ENCODE measurements around the gene UNC119B.

UNC119B gene

GRCh38 chr12:120705618-120706017, 4.6 kb upstream of the UNC119B start:
- Histone ChIP-seq H3K4me1 (ENCODE audit: insufficient read depth, low read length) (peaks cover 5% of the 10 kb centered on the region; the same call in 1 of the 2 replicates), H3K27ac (ENCODE audit: low read depth, low read length) (no peak overlapping the region), H3K27me3 (ENCODE audit: insufficient read depth, low read length) (no peaks in the 10 kb centered on the region), H3K9ac (ENCODE audit: low read depth, low read length) (no peak overlapping the region), H3K36me3 (ENCODE audit: insufficient read depth, low read length) (peaks cover 39% of the 10 kb centered on the region), H3K4me3 (ENCODE audit: low read length) (no peak overlapping the region), H3K9me3 (ENCODE audit: insufficient read depth, low read depth, low read length) (no peaks in the 10 kb centered on the region)
- no CpG with 5 or more reads among the region's 1 CpG for WGBS

GRCh38 chr12:120706029-120706428, 4.2 kb upstream of the UNC119B start:
- 75% methylated on average over 5 of the region's 5 CpGs for WGBS
- Histone ChIP-seq H3K27me3 (ENCODE audit: insufficient read depth, low read length) (no peaks in the 10 kb centered on the region), H3K9me3 (ENCODE audit: insufficient read depth, low read depth, low read length) (no peaks in the 10 kb centered on the region), H3K36me3 (ENCODE audit: insufficient read depth, low read length) (peaks cover 35% of the 10 kb centered on the region), H3K4me1 (ENCODE audit: insufficient read depth, low read length) (peaks cover 5% of the 10 kb centered on the region; the same call in 1 of the 2 replicates), H3K27ac (ENCODE audit: low read depth, low read length) (no peak overlapping the region), H3K9ac (ENCODE audit: low read depth, low read length) (no peak overlapping the region), H3K4me3 (ENCODE audit: low read length) (no peak overlapping the region)

DNA sequence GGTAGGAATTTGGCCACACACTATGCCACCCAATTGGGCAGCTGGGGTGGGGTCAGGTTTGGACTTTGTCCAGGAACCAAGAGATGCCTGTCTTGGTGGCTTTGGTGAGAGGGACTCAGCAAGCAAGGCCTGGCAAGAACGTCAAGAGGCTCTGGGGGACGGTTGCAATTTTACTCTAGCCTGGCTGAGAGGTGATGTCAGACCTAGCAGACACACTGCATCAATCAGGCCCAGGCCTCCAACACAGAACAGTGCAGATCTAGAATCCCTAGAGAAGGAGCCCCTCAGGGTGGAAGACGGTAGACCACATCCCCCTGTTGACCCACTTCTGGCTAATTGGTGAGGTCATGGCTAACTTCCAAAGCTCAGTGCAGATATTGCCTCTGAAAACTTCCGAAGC, 1.6 kb upstream of the UNC119B start:
- Histone ChIP-seq H3K9me3 (ENCODE audit: insufficient read depth, low read depth, low read length) (no peaks in the 10 kb centered on the region), H3K36me3 (ENCODE audit: insufficient read depth, low read length) (peaks cover 21% of the 10 kb centered on the region), H3K9ac (ENCODE audit: low read depth, low read length) (no peak overlapping the region), H3K27ac (ENCODE audit: low read depth, low read length) (no peak overlapping the region), H3K27me3 (ENCODE audit: insufficient read depth, low read length) (no peaks in the 10 kb centered on the region), H3K4me3 (ENCODE audit: low read length) (no peak overlapping the region), H3K4me1 (ENCODE audit: insufficient read depth, low read length) (peaks cover 14% of the 10 kb centered on the region; the same call in 1 of the 2 replicates)
- WGBS: 94% methylated on average over 4 of the region's 4 CpGs

DNA sequence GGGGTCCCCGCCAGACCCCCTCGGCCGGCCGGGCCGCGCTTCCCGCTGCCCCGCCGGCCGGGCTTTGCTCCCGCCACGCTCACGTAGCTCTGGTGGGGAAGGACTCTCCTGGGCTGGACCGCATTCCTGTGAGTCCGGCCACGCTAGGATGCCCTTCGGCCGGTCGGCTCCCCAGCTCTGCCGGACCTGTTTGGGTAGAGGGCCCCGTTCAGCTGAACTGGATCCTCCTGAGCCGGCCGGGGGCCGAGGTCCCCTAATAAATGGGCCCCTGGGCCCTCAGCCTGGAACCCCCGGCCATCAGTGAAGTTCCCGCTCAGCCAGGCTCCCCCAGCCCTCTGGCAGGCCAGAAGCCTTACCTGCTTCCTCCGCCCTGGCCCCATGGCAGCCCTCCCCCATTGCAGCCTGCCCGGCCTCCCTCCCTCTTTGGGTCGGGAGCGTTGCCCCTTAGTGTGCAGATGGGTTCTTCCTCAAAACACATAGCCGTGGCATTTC, 593 bp downstream of the UNC119B start:
- WGBS: under 1% methylated on average over 31 of the region's 31 CpGs
- Histone ChIP-seq H3K4me1 (ENCODE audit: insufficient read depth, low read length) (peaks cover 14% of the 10 kb centered on the region; the same call in 1 of the 2 replicates), H3K36me3 (ENCODE audit: insufficient read depth, low read length) (peaks cover 29% of the 10 kb centered on the region), H3K4me3 (ENCODE audit: low read length) (peak overlapping the region; percentile 94), H3K27me3 (ENCODE audit: insufficient read depth, low read length) (no peaks in the 10 kb centered on the region), H3K9ac (ENCODE audit: low read depth, low read length) (peak overlapping the region; percentile 93), H3K9me3 (ENCODE audit: insufficient read depth, low read depth, low read length) (no peaks in the 10 kb centered on the region), H3K27ac (ENCODE audit: low read depth, low read length) (peak overlapping the region; percentile 66)

- Histone ChIP-seq H3K9me3 (ENCODE audit: insufficient read depth, low read depth, low read length) (no peaks in the 10 kb centered on the region), H3K4me1 (ENCODE audit: insufficient read depth, low read length) (peaks cover 14% of the 10 kb centered on the region; the same call in 1 of the 2 replicates), H3K4me3 (ENCODE audit: low read length) (peak overlapping the region; percentile 94), H3K27me3 (ENCODE audit: insufficient read depth, low read length) (no peaks in the 10 kb centered on the region), H3K9ac (ENCODE audit: low read depth, low read length) (peak overlapping the region; percentile 93), H3K27ac (ENCODE audit: low read depth, low read length) (no peak overlapping the region), H3K36me3 (ENCODE audit: insufficient read depth, low read length) (peaks cover 35% of the 10 kb centered on the region)
- 43% methylated on average over 6 of the region's 6 CpGs for WGBS
These were observed 1.2 kb downstream of the UNC119B start for GRCh38 chr12:120711411-120711810.

DNA sequence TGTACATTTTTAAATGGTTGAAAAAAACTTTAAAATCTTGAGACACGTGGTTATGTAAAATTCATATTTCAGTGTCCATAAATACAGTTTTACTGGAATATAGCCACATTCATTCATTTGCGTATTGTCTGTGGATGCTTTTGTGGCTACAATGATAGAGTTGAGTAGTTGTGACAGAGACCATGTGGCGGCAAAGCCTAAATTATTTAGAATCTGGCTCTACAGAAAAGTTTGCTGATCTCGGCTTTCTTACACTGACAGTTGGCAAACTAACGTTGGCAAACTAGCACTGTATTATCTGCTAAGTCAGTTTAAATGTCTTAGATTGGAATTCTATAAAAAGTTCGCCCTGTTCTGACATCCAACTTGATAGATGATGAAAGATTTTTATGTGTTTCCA, 2.4 kb downstream of the UNC119B start:
- Histone ChIP-seq H3K4me3 (ENCODE audit: low read length) (no peak overlapping the region), H3K36me3 (ENCODE audit: insufficient read depth, low read length) (peaks cover 44% of the 10 kb centered on the region), H3K9me3 (ENCODE audit: insufficient read depth, low read depth, low read length) (no peaks in the 10 kb centered on the region), H3K4me1 (ENCODE audit: insufficient read depth, low read length) (peaks cover 14% of the 10 kb centered on the region; the same call in 1 of the 2 replicates), H3K27me3 (ENCODE audit: insufficient read depth, low read length) (no peaks in the 10 kb centered on the region), H3K27ac (ENCODE audit: low read depth, low read length) (no peak overlapping the region), H3K9ac (ENCODE audit: low read depth, low read length) (no peak overlapping the region)
- 90% methylated on average over 5 of the region's 6 CpGs for WGBS

GRCh38 chr12:120713861-120714482, 3.7 kb downstream of the UNC119B start:
- 45% methylated on average over 4 of the region's 4 CpGs for WGBS
- no peaks in the 10 kb centered on the region for H3K27me3 ChIP-seq (ENCODE audit: insufficient read depth, low read length)
- H3K27ac ChIP-seq (ENCODE audit: low read depth, low read length): no peak overlapping the region
- H3K36me3 ChIP-seq (ENCODE audit: insufficient read depth, low read length): peaks cover 56% of the 10 kb centered on the region
- H3K4me1 ChIP-seq (ENCODE audit: insufficient read depth, low read length): peaks cover 14% of the 10 kb centered on the region; the same call in 1 of the 2 replicates
- H3K9ac ChIP-seq (ENCODE audit: low read depth, low read length): no peak overlapping the region
- H3K4me3 ChIP-seq (ENCODE audit: low read length): no peak overlapping the region
- H3K9me3 ChIP-seq (ENCODE audit: insufficient read depth, low read depth, low read length): no peaks in the 10 kb centered on the region

- Histone ChIP-seq H3K36me3 (ENCODE audit: insufficient read depth, low read length) (peaks cover 92% of the 10 kb centered on the region), H3K27ac (ENCODE audit: low read depth, low read length) (no peak overlapping the region), H3K9me3 (ENCODE audit: insufficient read depth, low read depth, low read length) (no peaks in the 10 kb centered on the region)
These were observed 7.8 kb downstream of the UNC119B start for GRCh38 chr12:120718055-120718454.

DNA sequence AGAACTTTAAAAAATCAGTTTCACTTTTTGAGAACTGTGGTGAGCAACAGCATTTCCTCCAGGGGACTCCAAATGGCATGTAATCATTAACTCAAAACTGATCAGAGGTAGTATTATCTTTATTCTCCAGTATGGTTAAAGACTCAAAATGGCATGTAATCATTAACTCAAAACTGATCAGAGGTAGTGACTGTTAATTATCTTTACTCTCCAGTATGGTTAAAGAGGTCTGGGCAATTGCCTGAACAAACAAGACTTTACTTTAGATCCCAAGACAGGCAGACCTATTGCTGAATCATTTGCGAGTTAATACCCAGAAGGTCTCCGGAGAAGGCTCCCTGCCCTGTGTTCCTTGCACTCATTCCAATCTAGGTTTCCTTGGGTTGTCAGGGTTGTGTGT, 8.8 kb downstream of the UNC119B start:
- H3K4me3 ChIP-seq (ENCODE audit: low read length): no peak overlapping the region
- H3K4me1 ChIP-seq (ENCODE audit: insufficient read depth, low read length): no peaks in the 10 kb centered on the region
- no peak overlapping the region for H3K27ac ChIP-seq (ENCODE audit: low read depth, low read length)
- no peak overlapping the region for H3K9ac ChIP-seq (ENCODE audit: low read depth, low read length)
- H3K36me3 ChIP-seq (ENCODE audit: insufficient read depth, low read length): peaks cover 94% of the 10 kb centered on the region
- WGBS: 95% methylated on average over 2 of the region's 2 CpGs
- no peaks in the 10 kb centered on the region for H3K9me3 ChIP-seq (ENCODE audit: insufficient read depth, low read depth, low read length)
- no peaks in the 10 kb centered on the region for H3K27me3 ChIP-seq (ENCODE audit: insufficient read depth, low read length)

More at GRCh38 chr12:120718055-120718454, 7.8 kb downstream of the UNC119B start:
- Histone ChIP-seq H3K9ac (ENCODE audit: low read depth, low read length) (no peak overlapping the region), H3K27me3 (ENCODE audit: insufficient read depth, low read length) (no peaks in the 10 kb centered on the region), H3K4me3 (ENCODE audit: low read length) (no peak overlapping the region), H3K4me1 (ENCODE audit: insufficient read depth, low read length) (no peaks in the 10 kb centered on the region)
- WGBS: 99% methylated on average over 9 of the region's 9 CpGs

DNA sequence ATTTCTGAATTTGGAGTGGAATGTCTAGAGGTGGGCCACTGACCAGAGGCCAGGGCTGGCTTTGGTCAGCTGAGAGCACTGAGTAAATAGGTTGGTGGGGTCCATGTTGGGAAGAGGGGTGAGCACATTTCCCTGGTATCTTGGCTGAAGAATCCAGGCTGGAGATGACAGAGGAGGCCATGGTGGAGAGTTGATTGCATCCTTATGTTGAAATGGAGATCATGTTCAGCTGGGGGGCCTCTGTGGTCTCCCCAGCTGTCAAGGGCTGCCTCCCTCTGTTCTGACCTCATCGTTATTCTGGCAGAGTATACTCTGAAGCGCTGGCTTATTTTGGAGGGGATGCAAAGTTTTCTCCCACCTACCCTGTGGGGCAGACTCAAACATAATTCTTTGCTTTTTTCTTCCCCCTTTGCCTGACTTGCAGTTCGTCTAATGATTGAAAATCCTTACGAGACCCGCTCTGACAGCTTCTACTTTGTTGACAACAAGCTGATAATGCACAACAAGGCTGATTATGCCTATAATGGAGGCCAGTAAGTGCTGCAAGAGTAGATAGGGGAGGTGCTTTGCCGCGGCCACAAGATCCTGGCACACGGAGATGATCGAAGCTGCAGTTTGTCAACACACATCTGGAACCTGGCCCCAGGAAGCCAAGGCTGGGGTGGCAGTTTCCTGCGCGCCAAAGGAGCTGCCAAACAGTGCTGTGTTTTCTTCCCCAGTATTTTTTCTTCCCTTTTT, 9.4 kb downstream of the UNC119B start:
- no peaks in the 10 kb centered on the region for H3K4me1 ChIP-seq (ENCODE audit: insufficient read depth, low read length)
- no peaks in the 10 kb centered on the region for H3K27me3 ChIP-seq (ENCODE audit: insufficient read depth, low read length)
- H3K9me3 ChIP-seq (ENCODE audit: insufficient read depth, low read depth, low read length): no peaks in the 10 kb centered on the region
- no peak overlapping the region for H3K9ac ChIP-seq (ENCODE audit: low read depth, low read length)
- no peak overlapping the region for H3K27ac ChIP-seq (ENCODE audit: low read depth, low read length)
- peaks cover 93% of the 10 kb centered on the region for H3K36me3 ChIP-seq (ENCODE audit: insufficient read depth, low read length)
- 97% methylated on average over 11 of the region's 11 CpGs for WGBS
- no peak overlapping the region for H3K4me3 ChIP-seq (ENCODE audit: low read length)

GRCh38 chr12:120720234-120720986, 10.2 kb downstream of the UNC119B start:
- H3K36me3 ChIP-seq (ENCODE audit: insufficient read depth, low read length): peaks cover 86% of the 10 kb centered on the region

More at GRCh38 chr12:120720234-120720986, 10.2 kb downstream of the UNC119B start:
- Histone ChIP-seq H3K9ac (ENCODE audit: low read depth, low read length) (no peak overlapping the region), H3K9me3 (ENCODE audit: insufficient read depth, low read depth, low read length) (no peaks in the 10 kb centered on the region), H3K27ac (ENCODE audit: low read depth, low read length) (no peak overlapping the region), H3K4me3 (ENCODE audit: low read length) (no peak overlapping the region), H3K4me1 (ENCODE audit: insufficient read depth, low read length) (no peaks in the 10 kb centered on the region), H3K27me3 (ENCODE audit: insufficient read depth, low read length) (no peaks in the 10 kb centered on the region)
- 93% methylated on average over 7 of the region's 7 CpGs for WGBS

Data from HUES64 (cell line).